IMR-90 (cell line): ENCODE results near the gene EIF2B5. TPM values are rescaled to one million over a fixed set of nuclear protein-coding genes. Genes with fewer than 3 reads are reported as not detected.
A peak's percentile ranks its signal among the peaks of the same experiment; 100 is the strongest.

ENCODE experiments used
- ATAC-seq: fragments of 200-7000 bp; cut with Tn5 transposase; 2 replicates; pipeline ENCODE4 v1.9.1; 2020; ENCODE audit warnings: low read depth, mild to moderate bottlenecking, moderate library complexity
- BruUV-seq: library from RNA; stranded (reverse); fragments of 400-500 nt; replicated peaks from 2 replicates; lab custom pipeline; 2021; lab: Mats Ljungman, UMichigan
- CTCF ChIA-PET: fragments of 300-600 bp; formaldehyde crosslinking; extraction: SDS; loops from one replicate; lab custom pipeline; 2021; ENCODE audit warnings: antibody characterized with exemption; lab: Yijun Ruan, JAX
- POLR2A ChIA-PET: fragments of 300-600 bp; sonication (Branson Sonifier 250); formaldehyde crosslinking; loops from one replicate; lab custom pipeline; 2022; ENCODE audit warnings: antibody characterized with exemption; ENCODE audit not compliant: unreplicated experiment; lab: Charles Lee
- DNase-seq: peaks from one replicate; pipeline ENCODE4 v3.0.0; 2013
- H2AFZ ChIP-seq: replicated peaks from 2 replicates; pipeline ENCODE3; 2013; ENCODE audit warnings: low read length, mild to moderate bottlenecking; ENCODE audit not compliant: poor library complexity
- H2AK5ac ChIP-seq: 2 replicates; pipeline ENCODE4 v1.6.1; 2013; ENCODE audit warnings: low read depth, low read length, inconsistent platforms
- H2AK9ac ChIP-seq: replicated peaks from 2 replicates; pipeline ENCODE3; 2013; ENCODE audit warnings: mild to moderate bottlenecking, low read depth, low read length, moderate library complexity; ENCODE audit not compliant: poor library complexity
- H2BK120ac ChIP-seq: 2 replicates; pipeline ENCODE4 v1.6.1; 2013; ENCODE audit warnings: low read depth, low read length, inconsistent platforms
- H2BK15ac ChIP-seq: 3 replicates; pipeline ENCODE4 v1.6.1; 2013; ENCODE audit warnings: low read depth, low read length, inconsistent platforms
- H2BK20ac ChIP-seq: 2 replicates; pipeline ENCODE4 v1.6.1; 2013; ENCODE audit warnings: low read depth, mild to moderate bottlenecking, inconsistent platforms, low read length, moderate library complexity
- H2BK5ac ChIP-seq: 2 replicates; pipeline ENCODE4 v1.6.1; 2013; ENCODE audit warnings: mild to moderate bottlenecking, low read depth, low read length, inconsistent platforms; ENCODE audit not compliant: poor library complexity, severe bottlenecking
- H3K14ac ChIP-seq: replicated peaks from 2 replicates; pipeline ENCODE4 v1.6.1; 2013; ENCODE audit warnings: low read depth, low read length, inconsistent platforms
- H3K18ac ChIP-seq: 2 replicates; pipeline ENCODE4 v1.6.1; 2013; ENCODE audit warnings: low read depth, low read length, control low read depth
- H3K23ac ChIP-seq: 2 replicates; pipeline ENCODE4 v1.6.1; 2013; ENCODE audit warnings: low read depth, low read length, inconsistent platforms
- H3K27ac ChIP-seq: 2 replicates; pipeline ENCODE4 v1.5.1; 2013; ENCODE audit warnings: mild to moderate bottlenecking, control low read depth, low read length; ENCODE audit not compliant: insufficient read depth
- H3K27me3 ChIP-seq: 2 replicates; pipeline ENCODE4 v1.6.1; 2013; ENCODE audit warnings: low read length; ENCODE audit not compliant: control insufficient read depth, insufficient read depth
- H3K36me3 ChIP-seq: 2 replicates; pipeline ENCODE4 v1.6.1; 2013; ENCODE audit warnings: low read length, mixed read lengths; ENCODE audit not compliant: control insufficient read depth, insufficient read depth
- H3K4ac ChIP-seq: 2 replicates; pipeline ENCODE4 v1.6.1; 2013; ENCODE audit warnings: low read depth, low read length, inconsistent platforms
- H3K4me1 ChIP-seq: 2 replicates; pipeline ENCODE4 v1.6.1; 2013; ENCODE audit warnings: low read length, mixed read lengths; ENCODE audit not compliant: control insufficient read depth, insufficient read depth
- H3K4me2 ChIP-seq: 2 replicates; pipeline ENCODE4 v1.6.1; 2013; ENCODE audit warnings: low read depth, mild to moderate bottlenecking, control low read depth, low read length, moderate library complexity
- H3K4me3 ChIP-seq: 2 replicates; pipeline ENCODE4 v1.5.1; 2013; ENCODE audit warnings: low read depth, mild to moderate bottlenecking, control low read depth, low read length, moderate library complexity; ENCODE audit not compliant: insufficient read depth
- H3K56ac ChIP-seq: 2 replicates; pipeline ENCODE4 v1.6.1; 2013; ENCODE audit warnings: low read length, inconsistent platforms; ENCODE audit not compliant: insufficient read depth; ENCODE audit errors: extremely low read depth
- H3K79me1 ChIP-seq, 2 experiments: 2 replicates each; pipeline ENCODE4 v1.6.1; 2013; ENCODE audit warnings: low read length in 2 of 2, inconsistent platforms in 1 of 2, low read depth in 1 of 2
- H3K9ac ChIP-seq: 2 replicates; pipeline ENCODE4 v1.6.1; 2013; ENCODE audit warnings: low read depth, low read length, control low read depth
- H3K9me1 ChIP-seq: 2 replicates; pipeline ENCODE4 v1.6.1; 2013; ENCODE audit warnings: low read length, inconsistent platforms; ENCODE audit not compliant: insufficient read depth
- H3K9me3 ChIP-seq: 2 replicates; pipeline ENCODE4 v1.6.1; 2013; ENCODE audit warnings: low read length; ENCODE audit not compliant: control insufficient read depth, insufficient read depth
- H4K20me1 ChIP-seq: 2 replicates; pipeline ENCODE4 v1.6.1; 2013; ENCODE audit warnings: low read length, inconsistent platforms; ENCODE audit not compliant: insufficient read depth
- H4K5ac ChIP-seq: 2 replicates; pipeline ENCODE4 v1.6.1; 2013; ENCODE audit warnings: mild to moderate bottlenecking, low read depth, low read length, control low read depth
- H4K8ac ChIP-seq, 2 experiments: 2 replicates each; pipeline ENCODE4 v1.6.1; 2013; ENCODE audit warnings: low read depth in 2 of 2, low read length in 2 of 2, control low read depth in 1 of 2, inconsistent platforms in 1 of 2
- H4K91ac ChIP-seq: 2 replicates; pipeline ENCODE4 v1.6.1; 2013; ENCODE audit warnings: low read depth, low read length, inconsistent platforms; ENCODE audit not compliant: insufficient read depth
- BHLHE40 ChIP-seq: fragments of 150-350 bp; IDR thresholded peaks from 2 replicates; pipeline ENCODE4 v1.6.1; 2016; ENCODE audit warnings: mild to moderate bottlenecking, low read depth, low read length
- CTCF ChIP-seq: conservative IDR thresholded peaks from 2 replicates; pipeline ENCODE4 v1.5.1; 2012; ENCODE audit warnings: mild to moderate bottlenecking, low read depth, low read length, improper control_type of control experiment
- FOS ChIP-seq: fragments of 150-350 bp; IDR thresholded peaks from 2 replicates; pipeline ENCODE4 v1.6.1; 2016; ENCODE audit warnings: low read depth, low read length
- MAFK ChIP-seq: IDR thresholded peaks from 2 replicates; pipeline ENCODE4 v1.6.1; 2012; ENCODE audit warnings: low read depth, low read length, improper control_type of control experiment
- MAZ ChIP-seq: IDR thresholded peaks from 2 replicates; pipeline ENCODE4 v1.6.1; 2012; ENCODE audit warnings: low read depth, mild to moderate bottlenecking, low read length, improper control_type of control experiment, moderate library complexity, borderline replicate concordance
- MXI1 ChIP-seq: IDR thresholded peaks from 2 replicates; pipeline ENCODE4 v1.6.1; 2012; ENCODE audit warnings: low read depth, mild to moderate bottlenecking, low read length, moderate library complexity, borderline replicate concordance
- NFE2L2 ChIP-seq: fragments of 150-350 bp; IDR thresholded peaks from 2 replicates; pipeline ENCODE4 v1.6.1; 2016; ENCODE audit warnings: low read depth, mild to moderate bottlenecking, low read length
- POLR2A ChIP-seq: IDR thresholded peaks from 2 replicates; pipeline ENCODE4 v1.6.1; 2012; ENCODE audit warnings: mild to moderate bottlenecking, low read depth, low read length
- RCOR1 ChIP-seq: IDR thresholded peaks from 2 replicates; pipeline ENCODE4 v1.6.1; 2012; ENCODE audit warnings: mild to moderate bottlenecking, low read length, improper control_type of control experiment; ENCODE audit not compliant: insufficient replicate concordance
- RFX5 ChIP-seq: IDR thresholded peaks from 2 replicates; pipeline ENCODE4 v1.8.0; 2012; ENCODE audit warnings: low read depth, mild to moderate bottlenecking, low read length, moderate library complexity
- USF2 ChIP-seq: fragments of 150-350 bp; IDR thresholded peaks from 2 replicates; pipeline ENCODE4 v1.6.1; 2017; ENCODE audit warnings: mild to moderate bottlenecking, antibody characterized with exemption, low read length, low read depth
- WGBS, 2 experiments: methylation state at CpG; one replicate each; pipeline versions ENCODE4 v1.1.5 to v1.1.7; 2013; ENCODE audit warnings: missing lambda C conversion rate in 2 of 2; ENCODE audit not compliant: insufficient read length in 1 of 2; ENCODE audit errors: extremely low coverage in 2 of 2; 5-methylcytosine and 5-hydroxymethylcytosine counted together
- dilution Hi-C: fragments of 300-500 bp; cut with HindIII; formaldehyde crosslinking; loops from one replicate; pipeline ENCODE4 v1.14.3; 2018; ENCODE audit warnings: low sequenced_read_pairs; ENCODE audit not compliant: unreplicated experiment
- in situ Hi-C: fragments of 300-500 bp; cut with MboI; formaldehyde crosslinking; loops from 3 replicates; pipeline ENCODE4 v1.14.3; 2019; ENCODE audit warnings: low sequenced_read_pairs, inconsistent platforms, mixed read lengths
- intact Hi-C: fragments of 100-400 bp; cut with micrococcal nuclease; formaldehyde crosslinking; loops from 2 replicates; pipeline ENCODE4 v1.10.0; 2022
- polyA plus RNA-seq, 3 experiments: library from polyadenylated mRNA; depleted of rRNA; stranded (reverse); fragments of >200 nt; gene quantifications; 2 replicates each; pipeline ENCODE4 v1.2.3, GENCODE V29; 2012; ENCODE audit warnings: low replicate concordance in 1 of 3
- total RNA-seq: library from RNA; depleted of rRNA; stranded (reverse); fragments of >200 nt; gene quantifications from 2 replicates; pipeline ENCODE4 v1.2.3, GENCODE V29; 2012

EIF2B5 gene
- total and polyA plus RNA-seq, 2 of the 4 experiments (the other 2 are of a cell fraction) = 31.7 to 37.6 TPM

DNA sequence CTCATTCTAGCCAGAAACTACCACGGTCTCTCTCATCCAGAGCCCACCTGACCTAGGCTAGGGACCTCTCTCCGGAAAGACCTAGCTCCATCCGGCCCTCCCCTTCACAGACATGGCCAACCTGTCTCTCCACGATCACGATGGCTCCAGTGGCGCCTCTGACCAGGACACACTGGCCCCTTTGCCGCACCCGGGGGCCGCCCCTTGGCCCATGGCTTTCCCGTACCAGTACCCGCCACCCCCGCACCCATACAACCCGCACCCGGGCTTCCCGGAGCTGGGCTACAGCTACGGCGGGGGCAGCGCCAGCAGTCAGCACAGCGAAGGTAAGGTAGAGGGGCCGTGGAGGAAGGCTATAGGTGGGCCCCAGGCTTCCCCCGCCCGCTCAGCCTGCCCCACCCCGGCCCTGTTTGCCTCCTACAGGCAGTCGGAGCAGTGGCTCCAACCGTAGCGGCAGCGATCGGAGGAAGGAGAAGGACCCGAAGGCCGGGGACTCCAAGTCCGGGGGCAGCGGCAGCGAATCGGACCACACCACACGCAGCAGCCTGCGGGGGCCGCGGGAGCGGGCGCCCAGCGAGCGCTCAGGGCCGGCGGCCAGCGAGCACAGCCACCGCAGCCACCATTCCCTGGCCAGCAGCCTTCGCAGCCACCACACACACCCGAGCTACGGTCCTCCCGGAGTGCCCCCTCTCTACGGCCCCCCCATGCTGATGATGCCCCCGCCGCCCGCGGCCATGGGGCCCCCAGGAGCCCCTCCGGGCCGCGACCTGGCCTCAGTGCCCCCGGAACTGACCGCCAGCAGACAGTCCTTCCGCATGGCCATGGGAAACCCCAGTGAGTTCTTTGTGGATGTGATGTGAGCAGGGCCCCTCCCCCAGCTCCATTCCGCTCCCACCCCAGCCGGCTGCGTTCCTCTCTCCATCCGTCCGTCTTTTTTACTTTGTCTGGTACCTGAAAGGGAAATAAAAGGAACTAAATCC is 35.0 kb downstream of the EIF2B5 start:
- Histone ChIP-seq H3K9me3 (no peaks in the 10 kb centered on the region), H4K91ac (no peak overlapping the region), H2AK9ac (peak overlapping the region; percentile 52), H3K4me1 (peaks cover 18% of the 10 kb centered on the region), H3K23ac (no peak overlapping the region), H2BK5ac (no peak overlapping the region), H4K8ac (no peak overlapping the region), H3K4me3 (no peak overlapping the region), H4K5ac (no peak overlapping the region), H2AFZ (no peak overlapping the region), H3K79me1 (peaks cover 27 to 73% of the 10 kb centered on the region in 2 experiments), H2AK5ac (no peak overlapping the region), H3K9me1 (peaks cover 26% of the 10 kb centered on the region), H3K4me2 (no peak overlapping the region), H3K18ac (no peak overlapping the region), H3K56ac (no peak overlapping the region), H2BK15ac (no peak overlapping the region), H2BK20ac (no peak overlapping the region), H3K27ac (no peak overlapping the region), H2BK120ac (no peak overlapping the region), H4K20me1 (peaks cover 43% of the 10 kb centered on the region), H3K27me3 (no peaks in the 10 kb centered on the region), H3K14ac (no peak overlapping the region), H3K9ac (no peak overlapping the region), H3K36me3 (peaks cover 63% of the 10 kb centered on the region), H3K4ac (no peak overlapping the region)
- ChIA-PET POLR2A (no interaction called here), CTCF (no interaction called here)
- TF ChIP-seq NFE2L2 (no peak), FOS (no peak), RCOR1 (no peak), POLR2A (no peak), CTCF (no peak), MAFK (no peak), USF2 (no peak), MAZ (no peak), MXI1 (no peak), BHLHE40 (no peak), RFX5 (no peak)
- DNase-seq (no peak), ATAC-seq (no peak)
- WGBS, 2 experiments = 89% methylated on average over 23 of the region's 66 CpGs; no CpG with 5 or more reads in 1 of the 2 experiments
- intact Hi-C loops = no loop called here
- BruUV-seq = no TSS peak
- in situ Hi-C loops = no loop called here
- dilution Hi-C loops = no loop called here
